ENCODE results near the gene MXD1. TPM values are rescaled to one million over a fixed set of nuclear protein-coding genes. Genes with fewer than 3 reads are reported as not detected.

The MXD1 gene
- total RNA-seq, 2 donors from 2014 or later, result 0.73 to 5.5 TPM

DNA sequence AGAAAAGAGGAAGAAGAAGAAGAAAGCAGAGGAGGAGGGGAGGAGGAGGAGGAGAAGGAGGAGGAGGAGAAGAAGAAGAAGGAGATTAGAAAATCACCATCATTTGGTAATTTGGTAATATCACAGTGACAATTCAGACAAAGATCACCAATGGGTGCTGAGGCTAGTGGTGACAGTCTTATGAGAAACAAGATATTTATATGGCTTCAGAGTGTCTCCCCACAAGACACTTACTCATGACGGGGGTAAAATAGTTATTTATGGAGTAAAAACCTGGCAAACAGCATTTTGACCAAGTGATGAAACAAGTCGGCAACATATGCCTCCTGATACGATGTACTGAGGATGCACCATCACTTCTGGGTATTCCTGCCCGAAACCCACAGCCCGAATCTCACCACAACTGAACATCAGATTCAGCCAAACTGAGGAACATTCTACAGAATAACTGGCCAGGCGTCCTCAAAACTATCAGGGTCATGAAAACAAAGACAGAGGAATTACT lies 41.6 kb downstream of the MXD1 start:
- TF ChIP-seq, protein P1, sequence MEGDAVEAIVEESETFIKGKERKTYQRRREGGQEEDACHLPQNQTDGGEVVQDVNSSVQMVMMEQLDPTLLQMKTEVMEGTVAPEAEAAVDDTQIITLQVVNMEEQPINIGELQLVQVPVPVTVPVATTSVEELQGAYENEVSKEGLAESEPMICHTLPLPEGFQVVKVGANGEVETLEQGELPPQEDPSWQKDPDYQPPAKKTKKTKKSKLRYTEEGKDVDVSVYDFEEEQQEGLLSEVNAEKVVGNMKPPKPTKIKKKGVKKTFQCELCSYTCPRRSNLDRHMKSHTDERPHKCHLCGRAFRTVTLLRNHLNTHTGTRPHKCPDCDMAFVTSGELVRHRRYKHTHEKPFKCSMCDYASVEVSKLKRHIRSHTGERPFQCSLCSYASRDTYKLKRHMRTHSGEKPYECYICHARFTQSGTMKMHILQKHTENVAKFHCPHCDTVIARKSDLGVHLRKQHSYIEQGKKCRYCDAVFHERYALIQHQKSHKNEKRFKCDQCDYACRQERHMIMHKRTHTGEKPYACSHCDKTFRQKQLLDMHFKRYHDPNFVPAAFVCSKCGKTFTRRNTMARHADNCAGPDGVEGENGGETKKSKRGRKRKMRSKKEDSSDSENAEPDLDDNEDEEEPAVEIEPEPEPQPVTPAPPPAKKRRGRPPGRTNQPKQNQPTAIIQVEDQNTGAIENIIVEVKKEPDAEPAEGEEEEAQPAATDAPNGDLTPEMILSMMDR (conservative IDR thresholded peaks at IDR 0.05), result no peak
- no peaks in the 10 kb centered on the region for H3K4me1 ChIP-seq (ENCODE audit: control insufficient read depth, insufficient read depth, low read length)
- no peak overlapping the region for H3K4me3 ChIP-seq (ENCODE audit: low read length)
- H3K36me3 ChIP-seq (ENCODE audit: control insufficient read depth, insufficient read depth, low read length), result no peaks in the 10 kb centered on the region
- Mint-ChIP-seq H3K4me3 (no peak overlapping the region), H3K36me3 (ENCODE audit: low read depth) (no peaks in the 10 kb centered on the region), H3K27me3 (ENCODE audit: insufficient read depth) (peaks cover 29% of the 10 kb centered on the region), H3K9me3 (no peaks in the 10 kb centered on the region), H3K4me1 (no peaks in the 10 kb centered on the region), H3K27ac (no peak overlapping the region)
- DNase-seq, result no peak
- H3K9ac ChIP-seq (ENCODE audit: extremely low read depth, low read length, poor library complexity, severe bottlenecking), result no peak overlapping the region
- 86 to 97% methylated on average over 5 to 6 of the region's 6 CpGs for WGBS, 2 experiments (ENCODE audit: insufficient coverage in 1 of 2, insufficient read length in 1 of 2)
- no peak overlapping the region for H3K27ac ChIP-seq (ENCODE audit: low read depth, low read length)
- H3K9me3 ChIP-seq (ENCODE audit: control insufficient read depth, low read length), result no peaks in the 10 kb centered on the region
- H3K27me3 ChIP-seq (ENCODE audit: control insufficient read depth, insufficient read depth, low read length, poor library complexity, severe bottlenecking), result peaks cover 23% of the 10 kb centered on the region

DNA sequence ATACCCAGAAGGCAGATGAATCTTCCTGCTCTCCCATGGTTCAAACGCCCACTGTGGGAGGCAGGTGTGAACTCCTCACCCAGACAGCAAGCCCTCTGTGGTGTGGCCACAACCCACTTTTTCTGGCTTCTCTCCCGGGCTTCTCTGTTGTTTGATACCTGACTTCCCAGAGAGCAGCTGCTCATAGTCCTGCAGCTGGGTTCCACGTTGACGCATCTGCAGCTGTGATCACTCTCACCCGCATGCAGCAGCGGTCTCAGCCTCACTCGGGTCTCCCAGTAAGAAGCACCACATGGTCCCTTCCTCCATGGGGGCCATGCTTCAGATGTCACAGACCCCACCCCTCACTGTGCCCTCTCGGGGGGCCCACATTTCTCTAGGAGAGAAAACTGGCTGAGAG lies 43.1 kb downstream of the MXD1 start:
- no peak overlapping the region for H3K27ac Mint-ChIP-seq
- TF ChIP-seq, protein P1 (conservative IDR thresholded peaks at IDR 0.05), result no peak
- H3K9me3 ChIP-seq (ENCODE audit: control insufficient read depth, low read length), result no peaks in the 10 kb centered on the region

DNA sequence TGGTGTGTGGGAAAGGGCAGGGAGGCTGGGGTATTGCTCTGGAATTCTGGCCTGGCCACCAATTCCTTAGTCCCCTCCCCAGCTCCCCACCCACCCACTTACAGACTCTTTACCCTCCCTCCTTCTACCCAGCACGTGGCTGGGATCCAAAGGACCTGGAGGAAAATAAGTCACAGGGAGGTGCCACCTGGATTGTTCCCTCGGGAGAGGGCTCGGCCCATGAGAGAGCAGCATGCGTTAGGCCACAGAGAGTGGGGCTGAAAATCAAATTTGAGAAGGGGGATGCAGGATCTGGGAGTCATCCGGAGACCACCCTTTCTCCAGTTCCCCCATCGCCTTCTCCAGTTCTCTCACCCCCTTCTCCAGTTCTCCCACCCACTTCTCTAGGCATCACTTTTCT lies 43.6 kb downstream of the MXD1 start:
- no peak overlapping the region for H3K9ac ChIP-seq (ENCODE audit: extremely low read depth, low read length, poor library complexity, severe bottlenecking)
- Mint-ChIP-seq H3K36me3 (ENCODE audit: low read depth) (no peaks in the 10 kb centered on the region), H3K9me3 (no peaks in the 10 kb centered on the region), H3K27ac (no peak overlapping the region), H3K27me3 (ENCODE audit: insufficient read depth) (peaks cover 29% of the 10 kb centered on the region), H3K4me3 (no peak overlapping the region), H3K4me1 (no peaks in the 10 kb centered on the region)
- peaks cover 23% of the 10 kb centered on the region for H3K27me3 ChIP-seq (ENCODE audit: control insufficient read depth, insufficient read depth, low read length, poor library complexity, severe bottlenecking)
- DNase-seq, result peak; percentile 24
- H3K9me3 ChIP-seq (ENCODE audit: control insufficient read depth, low read length), result no peaks in the 10 kb centered on the region
- no peaks in the 10 kb centered on the region for H3K36me3 ChIP-seq (ENCODE audit: control insufficient read depth, insufficient read depth, low read length)
- H3K4me1 ChIP-seq (ENCODE audit: control insufficient read depth, insufficient read depth, low read length), result no peaks in the 10 kb centered on the region
- TF ChIP-seq, protein P1 (conservative IDR thresholded peaks at IDR 0.05), result no peak
- H3K4me3 ChIP-seq (ENCODE audit: low read length), result no peak overlapping the region
- WGBS, 2 experiments (ENCODE audit: insufficient coverage in 1 of 2, insufficient read length in 1 of 2), result 83 to 92% methylated on average over 4 to 6 of the region's 6 CpGs
- H3K27ac ChIP-seq (ENCODE audit: low read depth, low read length), result no peak overlapping the region

More for the DNA sequence above, 43.1 kb downstream of the MXD1 start:
- Mint-ChIP-seq H3K36me3 (ENCODE audit: low read depth) (no peaks in the 10 kb centered on the region), H3K9me3 (no peaks in the 10 kb centered on the region), H3K27me3 (ENCODE audit: insufficient read depth) (peaks cover 29% of the 10 kb centered on the region), H3K4me1 (no peaks in the 10 kb centered on the region), H3K4me3 (no peak overlapping the region)
- Histone ChIP-seq H3K36me3 (ENCODE audit: control insufficient read depth, insufficient read depth, low read length) (no peaks in the 10 kb centered on the region), H3K4me1 (ENCODE audit: control insufficient read depth, insufficient read depth, low read length) (no peaks in the 10 kb centered on the region), H3K9ac (ENCODE audit: extremely low read depth, low read length, poor library complexity, severe bottlenecking) (no peak overlapping the region), H3K4me3 (ENCODE audit: low read length) (no peak overlapping the region), H3K27ac (ENCODE audit: low read depth, low read length) (no peak overlapping the region), H3K27me3 (ENCODE audit: control insufficient read depth, insufficient read depth, low read length, poor library complexity, severe bottlenecking) (peaks cover 23% of the 10 kb centered on the region)
- 87 to 88% methylated on average over 7 to 8 of the region's 8 CpGs for WGBS, 2 experiments (ENCODE audit: insufficient coverage in 1 of 2, insufficient read length in 1 of 2)
- no peak for DNase-seq
